ENCODE data around the gene ACTRT3.
"Not testable (repeated sequence)": the region's sequence is repeated elsewhere in the genome, so short reads cannot be mapped to it uniquely, and the experiment has no call there.

The ACTRT3 gene

GRCh38 chr3:169750665-169751064, 18.7 kb downstream of the ACTRT3 start:
- Histone ChIP-seq H3K9ac (ENCODE audit: low read length in 2 of 2) (no peak overlapping the region), H3K4me3 (ENCODE audit: low read length in 2 of 2) (no peak overlapping the region), H3K36me3 (ENCODE audit: control insufficient read depth in 2 of 2, insufficient read depth in 2 of 2, low read length in 2 of 2) (no peaks in the 10 kb centered on the region), H3K4me1 (ENCODE audit: control insufficient read depth, insufficient read depth, low read length) (no peaks in the 10 kb centered on the region), H3K9me3 (ENCODE audit: control insufficient read depth in 2 of 2, low read length in 2 of 2) (no peaks in the 10 kb centered on the region), H3K27me3 (ENCODE audit: control insufficient read depth in 1 of 2, insufficient read depth in 2 of 2, low read length in 2 of 2) (peaks cover 0 to 15% of the 10 kb centered on the region in 2 donors), H3K27ac (ENCODE audit: low read length) (no peak overlapping the region)

GRCh38 chr3:169748670-169749069, 20.7 kb downstream of the ACTRT3 start:
- H3K27ac ChIP-seq (ENCODE audit: low read length) = no peak overlapping the region
- H3K27me3 ChIP-seq (ENCODE audit: control insufficient read depth in 1 of 2, insufficient read depth in 2 of 2, low read length in 2 of 2) = peaks cover 0 to 10% of the 10 kb centered on the region in 2 donors
- no peak overlapping the region for H3K9ac ChIP-seq (ENCODE audit: low read length in 2 of 2)
- no peaks in the 10 kb centered on the region for H3K36me3 ChIP-seq (ENCODE audit: control insufficient read depth in 2 of 2, insufficient read depth in 2 of 2, low read length in 2 of 2)
- H3K9me3 ChIP-seq (ENCODE audit: control insufficient read depth in 2 of 2, low read length in 2 of 2) = no peaks in the 10 kb centered on the region
- no peaks in the 10 kb centered on the region for H3K4me1 ChIP-seq (ENCODE audit: control insufficient read depth, insufficient read depth, low read length)
- H3K4me3 ChIP-seq (ENCODE audit: low read length in 2 of 2) = no peak overlapping the region

DNA sequence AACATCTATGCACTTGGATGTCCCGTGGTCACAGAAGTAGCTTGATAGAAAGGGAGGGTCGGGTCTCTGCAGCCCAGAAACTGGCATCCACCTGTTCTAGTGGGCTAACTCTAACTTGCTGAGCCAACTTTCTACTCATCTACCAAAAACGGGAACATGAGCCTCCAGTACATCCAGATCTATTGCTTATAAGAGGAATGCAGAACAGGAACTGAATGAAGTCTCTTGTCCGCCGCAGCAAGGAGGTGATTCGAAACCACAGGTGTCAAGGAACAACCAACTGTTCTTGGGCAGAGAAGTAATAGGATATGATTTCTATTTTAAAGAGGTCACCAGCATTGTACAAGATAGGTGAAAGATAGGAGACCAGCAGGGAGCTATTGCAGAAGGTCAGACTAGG, 22.4 kb downstream of the ACTRT3 start:
- H3K9me3 ChIP-seq (ENCODE audit: control insufficient read depth in 2 of 2, low read length in 2 of 2) = no peaks in the 10 kb centered on the region

GRCh38 chr3:169744366-169745054, 24.9 kb downstream of the ACTRT3 start:
- Histone ChIP-seq H3K9ac (ENCODE audit: low read length in 2 of 2) (no peak overlapping the region), H3K36me3 (ENCODE audit: control insufficient read depth in 2 of 2, insufficient read depth in 2 of 2, low read length in 2 of 2) (no peaks in the 10 kb centered on the region), H3K4me3 (ENCODE audit: low read length in 2 of 2) (no peak overlapping the region), H3K4me1 (ENCODE audit: control insufficient read depth, insufficient read depth, low read length) (no peaks in the 10 kb centered on the region), H3K27ac (ENCODE audit: low read length) (no peak overlapping the region), H3K9me3 (ENCODE audit: control insufficient read depth in 2 of 2, low read length in 2 of 2) (no peaks in the 10 kb centered on the region), H3K27me3 (ENCODE audit: control insufficient read depth in 1 of 2, insufficient read depth in 2 of 2, low read length in 2 of 2) (peaks cover 0 to 10% of the 10 kb centered on the region in 2 donors)

More for the DNA sequence above, 22.4 kb downstream of the ACTRT3 start:
- Histone ChIP-seq H3K4me3 (ENCODE audit: low read length in 2 of 2) (no peak overlapping the region), H3K4me1 (ENCODE audit: control insufficient read depth, insufficient read depth, low read length) (no peaks in the 10 kb centered on the region), H3K36me3 (ENCODE audit: control insufficient read depth in 2 of 2, insufficient read depth in 2 of 2, low read length in 2 of 2) (no peaks in the 10 kb centered on the region), H3K9ac (ENCODE audit: low read length in 2 of 2) (no peak overlapping the region), H3K27me3 (ENCODE audit: control insufficient read depth in 1 of 2, insufficient read depth in 2 of 2, low read length in 2 of 2) (peaks cover 0 to 10% of the 10 kb centered on the region in 2 donors), H3K27ac (ENCODE audit: low read length) (no peak overlapping the region)

- Histone ChIP-seq H3K27me3 (ENCODE audit: control insufficient read depth in 1 of 2, insufficient read depth in 2 of 2, low read length in 2 of 2) (no peaks in the 10 kb centered on the region), H3K4me1 (ENCODE audit: control insufficient read depth, insufficient read depth, low read length) (no peaks in the 10 kb centered on the region), H3K36me3 (ENCODE audit: control insufficient read depth in 2 of 2, insufficient read depth in 2 of 2, low read length in 2 of 2) (no peaks in the 10 kb centered on the region), H3K4me3 (ENCODE audit: low read length in 2 of 2) (no peak overlapping the region), H3K27ac (ENCODE audit: low read length) (no peak overlapping the region), H3K9me3 (ENCODE audit: control insufficient read depth in 2 of 2, low read length in 2 of 2) (no peaks in the 10 kb centered on the region), H3K9ac (ENCODE audit: low read length in 2 of 2) (no peak overlapping the region)
Observed at GRCh38 chr3:169739067-169739466, 30.3 kb downstream of the ACTRT3 start.

GRCh38 chr3:169731857-169732256, 37.5 kb downstream of the ACTRT3 start:
- not testable (repeated sequence) for H3K9me3 ChIP-seq (ENCODE audit: control insufficient read depth in 2 of 2, low read length in 2 of 2); H3K27me3 ChIP-seq (ENCODE audit: control insufficient read depth in 1 of 2, insufficient read depth in 2 of 2, low read length in 2 of 2); H3K4me3 ChIP-seq (ENCODE audit: low read length in 2 of 2); H3K27ac ChIP-seq (ENCODE audit: low read length); H3K9ac ChIP-seq (ENCODE audit: low read length in 2 of 2); H3K36me3 ChIP-seq (ENCODE audit: control insufficient read depth in 2 of 2, insufficient read depth in 2 of 2, low read length in 2 of 2); H3K4me1 ChIP-seq (ENCODE audit: control insufficient read depth, insufficient read depth, low read length)

GRCh38 chr3:169722724-169723123, 46.6 kb downstream of the ACTRT3 start:
- Histone ChIP-seq H3K9ac (ENCODE audit: low read length in 2 of 2) (no peak overlapping the region), H3K27me3 (ENCODE audit: control insufficient read depth in 1 of 2, insufficient read depth in 2 of 2, low read length in 2 of 2) (no peaks in the 10 kb centered on the region), H3K9me3 (ENCODE audit: control insufficient read depth in 2 of 2, low read length in 2 of 2) (no peaks in the 10 kb centered on the region), H3K4me1 (ENCODE audit: control insufficient read depth, insufficient read depth, low read length) (no peaks in the 10 kb centered on the region), H3K4me3 (ENCODE audit: low read length in 2 of 2) (no peak overlapping the region), H3K27ac (ENCODE audit: low read length) (no peak overlapping the region), H3K36me3 (ENCODE audit: control insufficient read depth in 2 of 2, insufficient read depth in 2 of 2, low read length in 2 of 2) (no peaks in the 10 kb centered on the region)

- not testable (repeated sequence) for H3K9ac ChIP-seq (ENCODE audit: low read length in 2 of 2); H3K4me1 ChIP-seq (ENCODE audit: control insufficient read depth, insufficient read depth, low read length)
Observed at GRCh38 chr3:169718415-169718814, 50.9 kb downstream of the ACTRT3 start.

More at GRCh38 chr3:169718415-169718814, 50.9 kb downstream of the ACTRT3 start:
- H3K36me3 ChIP-seq (ENCODE audit: control insufficient read depth in 2 of 2, insufficient read depth in 2 of 2, low read length in 2 of 2); H3K9me3 ChIP-seq (ENCODE audit: control insufficient read depth in 2 of 2, low read length in 2 of 2); H3K27ac ChIP-seq (ENCODE audit: low read length); H3K27me3 ChIP-seq (ENCODE audit: control insufficient read depth in 1 of 2, insufficient read depth in 2 of 2, low read length in 2 of 2); H3K4me3 ChIP-seq (ENCODE audit: low read length in 2 of 2): not testable (repeated sequence)
